ENCODE data around the gene KIF26B.

- TF ChIP-seq RAD21 (IDR thresholded peaks at IDR 0.05; ENCODE audit: low read length) (no peak), MXI1 (IDR thresholded peaks at IDR 0.05; ENCODE audit: borderline replicate concordance, low read depth, low read length) (no peak), CTCF (conservative IDR thresholded peaks at IDR 0.05; ENCODE audit: low read depth, low read length) (no peak), POLR2A (IDR thresholded peaks at IDR 0.05; ENCODE audit: low read depth, low read length) (no peak), NFE2L2 (IDR thresholded peaks at IDR 0.05; ENCODE audit: low read depth, low read length) (no peak), MAFK (IDR thresholded peaks at IDR 0.05; ENCODE audit: low read depth, low read length) (no peak), FOS (IDR thresholded peaks at IDR 0.05; ENCODE audit: low read depth, low read length) (no peak), SMC3 (IDR thresholded peaks at IDR 0.05; ENCODE audit: low read depth, low read length) (no peak), MAZ (IDR thresholded peaks at IDR 0.05; ENCODE audit: borderline replicate concordance, low read depth, low read length) (no peak), USF2 (IDR thresholded peaks at IDR 0.05; ENCODE audit: low read depth, low read length) (no peak), RFX5 (IDR thresholded peaks at IDR 0.05; ENCODE audit: low read depth, low read length) (no peak)
Measured at GRCh38 chr1:245235156-245235555, 80.4 kb downstream of the KIF26B start.

All from IMR-90 (cell line).